GM21619 (cell line): Measurements from ENCODE around the gene HGFAC.

Source experiments
- ATAC-seq: cut with Tn5 transposase; IDR thresholded peaks from one replicate; pipeline ENCODE4 v1.9.1; 2021; ENCODE audit not compliant: unreplicated experiment

HGFAC gene

GRCh38 chr4:3460926-3461325 lies 19.2 kb downstream of the HGFAC start:
- ATAC-seq = no peak

- no peak for ATAC-seq
Measured at GRCh38 chr4:3461515-3462291, 19.9 kb downstream of the HGFAC start.

- ATAC-seq = no peak
Measured at GRCh38 chr4:3462321-3462789, 20.6 kb downstream of the HGFAC start.

DNA sequence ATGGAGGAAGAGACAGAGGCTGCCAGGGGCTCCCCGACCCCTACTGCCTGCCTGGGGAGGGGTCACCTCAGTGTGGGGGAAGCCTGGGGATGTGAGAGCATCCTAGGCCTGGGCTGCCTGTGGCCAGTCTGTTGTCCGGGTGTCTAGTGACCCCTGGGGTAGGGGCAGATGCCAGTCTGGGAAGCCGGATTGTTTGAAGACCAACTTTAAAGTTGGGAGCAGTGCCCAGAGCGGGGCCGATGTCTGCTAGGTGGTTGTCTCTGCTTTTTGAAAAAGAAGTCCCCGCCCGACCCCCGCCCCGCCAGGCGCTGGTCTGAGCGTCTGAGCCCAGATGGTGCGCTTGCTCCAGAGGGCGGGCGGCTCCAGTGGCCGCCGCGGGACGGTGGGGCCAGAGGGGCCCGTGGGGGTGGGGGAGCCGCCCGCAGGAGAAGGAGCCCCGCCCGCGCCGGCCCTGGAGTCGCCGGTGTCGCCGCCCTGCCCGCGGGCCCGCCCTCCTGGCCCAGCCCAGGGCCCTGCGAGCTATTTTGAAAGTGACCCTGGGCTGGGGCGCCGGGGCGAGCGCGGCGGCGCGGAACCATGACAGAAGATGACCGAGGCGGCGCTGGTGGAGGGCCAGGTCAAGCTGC lies 21.1 kb downstream of the HGFAC start, which contains the start of gene DOK7:
Gene DOK7, plus strand, starts transcription at position 517 of the 626 bp plus-strand sequence. Its CDS starts 70 bp downstream, at position 587.
- no peak for ATAC-seq

GRCh38 chr4:3463556-3464348 lies 22.0 kb downstream of the HGFAC start:
- no peak for ATAC-seq

DNA sequence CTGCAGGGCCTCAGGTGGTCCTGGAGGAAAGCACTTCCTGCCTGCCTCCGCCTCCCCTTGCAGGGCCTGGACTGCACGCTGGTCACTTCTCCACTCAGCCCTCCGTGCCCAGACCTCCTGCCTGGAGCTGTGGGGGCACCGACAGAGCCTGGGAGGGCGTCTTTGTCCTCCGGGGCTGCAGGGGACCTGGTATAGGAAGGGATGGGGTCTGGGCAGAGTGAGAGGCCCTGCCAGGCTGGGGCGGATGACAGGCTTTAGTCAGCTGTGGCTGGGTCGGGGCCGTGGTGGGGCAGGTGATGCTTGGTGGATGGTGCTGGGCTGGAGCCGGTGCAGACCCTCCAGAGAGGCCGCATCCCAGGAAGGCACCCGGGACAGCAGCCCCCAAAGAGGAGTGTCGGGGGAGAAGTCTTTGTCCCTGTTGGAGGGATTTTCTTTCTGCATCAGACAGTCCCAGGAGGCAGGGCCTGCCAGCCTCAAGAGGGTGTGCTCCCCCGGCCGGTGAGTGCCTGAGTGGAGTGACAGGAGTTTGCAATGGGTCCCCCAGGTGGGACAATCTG lies 22.7 kb downstream of the HGFAC start:
- no peak for ATAC-seq

GRCh38 chr4:3464911-3465697 lies 23.3 kb downstream of the HGFAC start:
- ATAC-seq = no peak

- no peak for ATAC-seq
Measured at GRCh38 chr4:3465698-3466671, 24.2 kb downstream of the HGFAC start.

- no peak for ATAC-seq
Measured at GRCh38 chr4:3466691-3467600, 25.2 kb downstream of the HGFAC start.

- ATAC-seq = no peak
Measured at GRCh38 chr4:3467601-3468031, 25.8 kb downstream of the HGFAC start.

DNA sequence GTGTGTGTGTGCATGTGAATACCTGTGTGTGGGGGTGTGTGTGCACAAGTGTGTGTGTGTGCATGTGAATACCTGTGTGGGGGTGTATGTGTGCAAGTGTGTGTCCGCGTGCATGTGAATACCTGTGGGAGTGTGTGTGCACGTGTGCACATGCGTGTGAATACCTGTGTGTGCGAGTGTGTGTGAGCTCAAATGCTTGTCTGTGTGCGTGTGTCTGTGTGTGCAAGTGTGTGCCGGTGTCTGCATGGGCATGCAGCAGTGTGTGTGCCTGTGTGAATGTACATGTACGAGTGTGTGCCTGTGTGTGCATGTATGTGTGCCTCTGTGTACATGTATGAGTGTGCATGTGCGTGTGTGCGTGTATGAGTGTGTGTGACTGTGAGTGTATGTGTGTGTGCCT lies 26.4 kb downstream of the HGFAC start:
- ATAC-seq = no peak

GRCh38 chr4:3468804-3469203 lies 27.0 kb downstream of the HGFAC start:
- no peak for ATAC-seq

GRCh38 chr4:3469386-3470243 lies 27.8 kb downstream of the HGFAC start:
- ATAC-seq = no peak

- ATAC-seq = no peak
Measured at GRCh38 chr4:3470244-3471097, 28.7 kb downstream of the HGFAC start.

DNA sequence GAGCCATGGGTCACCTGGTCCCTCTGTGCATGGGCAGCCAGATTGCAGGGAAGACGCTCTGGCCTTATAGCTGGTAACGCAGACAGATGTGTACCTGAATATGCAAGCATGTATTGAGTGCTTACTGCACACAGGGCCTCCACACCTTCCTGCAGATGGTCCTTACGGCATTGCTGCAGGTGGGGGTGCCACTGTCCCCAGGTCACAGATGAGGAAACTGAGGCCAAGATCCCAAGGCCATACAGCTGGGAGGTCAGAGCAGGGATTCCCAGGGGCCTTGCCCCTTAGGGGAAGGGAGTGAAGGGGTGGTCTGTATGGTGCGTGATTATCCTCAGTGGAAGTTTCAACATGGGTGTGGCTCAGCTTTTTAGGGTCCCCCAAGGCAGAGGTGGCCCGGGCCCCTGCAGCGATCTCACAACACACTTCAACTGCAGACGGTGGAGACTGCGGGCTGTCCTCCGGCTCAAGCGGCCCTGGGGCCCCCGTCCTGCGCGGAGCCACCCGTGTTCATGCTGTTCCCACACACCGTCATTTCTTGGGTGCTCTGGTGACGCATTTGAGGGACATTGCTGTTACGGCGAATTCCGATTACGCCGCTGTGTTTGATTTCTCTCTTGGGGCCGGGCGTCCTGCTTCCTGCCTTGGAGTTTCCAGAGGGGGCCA lies 29.5 kb downstream of the HGFAC start:
- ATAC-seq = no peak

DNA sequence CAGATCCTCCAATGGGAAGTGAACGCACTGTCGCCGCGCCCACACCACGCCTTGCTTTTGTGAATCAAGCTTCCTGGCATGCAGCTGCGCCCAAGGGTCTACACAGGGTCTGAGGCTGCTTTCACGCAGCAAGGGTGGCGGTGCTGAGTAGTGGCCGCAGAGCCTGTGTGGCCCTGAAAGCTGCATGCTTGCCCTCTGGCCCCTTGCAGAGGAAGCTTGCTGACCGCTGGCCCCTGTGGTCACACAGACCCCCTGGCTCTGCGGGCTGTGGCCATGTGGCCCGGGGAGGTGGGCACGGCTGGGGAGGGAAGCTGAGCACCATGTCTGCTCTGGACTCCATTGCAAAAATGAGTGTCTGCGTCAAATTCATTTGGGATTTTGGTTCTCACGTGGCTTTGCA lies 30.1 kb downstream of the HGFAC start:
- ATAC-seq = no peak
